PC-3 (cell line): ENCODE results near the gene ILRUN. TPM values are rescaled to one million over a fixed set of nuclear protein-coding genes. Genes with fewer than 3 reads are reported as not detected.
"Not testable (repeated sequence)": the region's sequence is repeated elsewhere in the genome, so short reads cannot be mapped to it uniquely, and the experiment has no call there.

Source experiments
- ATAC-seq: fragments of 200-7000 bp; cut with Tn5 transposase; 2 replicates; pipeline ENCODE4 v1.9.1; 2020; ENCODE audit warnings: mild to moderate bottlenecking, moderate library complexity
- BruUV-seq: library from RNA; stranded (reverse); fragments of 400-500 nt; replicated peaks from 2 replicates; lab custom pipeline; 2021; lab: Mats Ljungman, UMichigan
- CTCF ChIA-PET: fragments of 300-600 bp; sonication (Branson Sonifier 250); formaldehyde crosslinking; loops from one replicate; lab custom pipeline; 2022; ENCODE audit warnings: antibody characterized with exemption; lab: Charles Lee
- POLR2A ChIA-PET: fragments of 300-600 bp; sonication (Branson Sonifier 250); formaldehyde crosslinking; loops from one replicate; lab custom pipeline; 2022; ENCODE audit warnings: antibody characterized with exemption; ENCODE audit not compliant: unreplicated experiment; lab: Charles Lee
- DNase-seq: peaks from one replicate; pipeline ENCODE4 v3.0.0-alpha.2; 2015
- H2AFZ ChIP-seq: fragments of 300-600 bp; sonication (generic); 2 replicates; pipeline ENCODE4 v1.6.0; 2016; ENCODE audit warnings: antibody characterized with exemption, low read length
- H3F3A ChIP-seq: fragments of 300-600 bp; sonication (generic); one replicate; pipeline ENCODE4 v1.6.0; 2017; ENCODE audit warnings: antibody characterized with exemption, low read length, control low read depth, mild to moderate bottlenecking; ENCODE audit not compliant: unreplicated experiment
- H3K27ac ChIP-seq: fragments of 300-600 bp; sonication (generic); 2 replicates; pipeline ENCODE4 v1.5.1; 2016; ENCODE audit warnings: mild to moderate bottlenecking, low read length
- H3K27me3 ChIP-seq: fragments of 300-600 bp; sonication (generic); 2 replicates; pipeline ENCODE4 v1.6.1; 2016; ENCODE audit warnings: low read length, mixed read lengths
- H3K36me3 ChIP-seq: fragments of 300-600 bp; sonication (generic); 2 replicates; pipeline ENCODE4 v1.6.1; 2016; ENCODE audit warnings: low read depth, mixed run types, low read length, mixed read lengths
- H3K4me1 ChIP-seq: fragments of 300-600 bp; sonication (generic); 2 replicates; pipeline ENCODE4 v1.5.1; 2016; ENCODE audit warnings: low read length; ENCODE audit not compliant: insufficient read depth
- H3K4me2 ChIP-seq: fragments of 300-600 bp; sonication (generic); 2 replicates; pipeline ENCODE4 v1.6.0; 2016; ENCODE audit warnings: low read length
- H3K4me3 ChIP-seq: fragments of 300-600 bp; sonication (generic); 2 replicates; pipeline ENCODE4 v1.5.1; 2016; ENCODE audit warnings: mild to moderate bottlenecking, low read length, mixed read lengths
- H3K79me2 ChIP-seq: fragments of 300-600 bp; sonication (generic); 2 replicates; pipeline ENCODE4 v1.6.1; 2017; ENCODE audit warnings: low read length, mixed read lengths
- H3K9ac ChIP-seq: fragments of 300-600 bp; sonication (generic); 2 replicates; pipeline ENCODE4 v1.6.0; 2016; ENCODE audit warnings: mild to moderate bottlenecking, low read length
- H3K9me2 ChIP-seq: fragments of 300-600 bp; sonication (generic); replicated peaks from 2 replicates; pipeline ENCODE4 v1.6.1; 2016; ENCODE audit warnings: mixed run types, low read length, mixed read lengths
- H3K9me3 ChIP-seq: fragments of 300-600 bp; sonication (generic); 2 replicates; pipeline ENCODE4 v1.6.1; 2016; ENCODE audit warnings: low read length, mixed read lengths
- H4K20me1 ChIP-seq: fragments of 300-600 bp; sonication (generic); 2 replicates; pipeline ENCODE4 v1.6.1; 2016; ENCODE audit warnings: low read length, mixed read lengths
- EZH2 ChIP-seq: fragments of 300-600 bp; sonication (generic); IDR thresholded peaks from one replicate; pipeline ENCODE4 v1.6.1; 2017; ENCODE audit warnings: antibody characterized with exemption, mild to moderate bottlenecking, low read length; ENCODE audit not compliant: unreplicated experiment
- EZH2phosphoT487 ChIP-seq: fragments of 300-600 bp; sonication (generic); IDR thresholded peaks from 2 replicates; pipeline ENCODE4 v1.6.1; 2018; ENCODE audit warnings: mild to moderate bottlenecking, antibody characterized with exemption, low read length, borderline replicate concordance
- intact Hi-C: fragments of 100-400 bp; cut with micrococcal nuclease; formaldehyde crosslinking; loops from 2 replicates; pipeline ENCODE4 v1.9.0; 2023
- total RNA-seq: library from RNA; depleted of rRNA; stranded (reverse); fragments of >200 nt; gene quantifications from 2 replicates; pipeline ENCODE4 v1.2.3, GENCODE V29; 2014
- TF ChIP-seq, protein P1 (sequence below): fragments of 300-600 bp; sonication (generic); conservative IDR thresholded peaks from 2 replicates; pipeline ENCODE4 v1.5.1; 2017; ENCODE audit warnings: antibody characterized with exemption, low read depth, mild to moderate bottlenecking, low read length

ILRUN gene
- total RNA-seq, 1 experiment from 2014 or later: 54.8 TPM

DNA sequence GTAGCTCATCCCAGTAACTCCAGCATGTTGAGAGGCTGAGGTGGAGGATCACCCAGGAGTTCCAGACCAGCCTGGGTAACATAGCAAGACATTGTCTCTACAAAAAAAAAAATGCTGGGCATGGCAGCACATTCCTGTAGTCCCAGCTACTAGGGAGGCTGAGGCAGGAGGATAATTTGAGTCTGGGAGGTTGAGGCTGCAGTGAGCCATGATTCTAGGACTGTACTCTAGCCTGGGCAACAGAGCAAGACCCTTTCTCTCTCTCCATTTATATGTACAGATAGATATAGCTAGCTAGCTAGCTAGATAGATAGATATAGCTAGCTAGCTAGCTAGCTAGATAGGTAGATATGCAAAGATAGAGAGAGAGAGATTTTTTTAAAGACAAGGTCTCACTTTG is 20.4 kb downstream of the ILRUN start:
- DNase-seq: no peak
- Histone ChIP-seq H3K4me2 (no peak overlapping the region), H3K79me2 (peaks cover 95% of the 10 kb centered on the region), H3K9me2 (no peaks in the 10 kb centered on the region), H2AFZ (no peak overlapping the region), H3K4me1 (peaks cover 14% of the 10 kb centered on the region), H3F3A (no peaks in the 10 kb centered on the region), H3K27me3 (no peaks in the 10 kb centered on the region), H3K36me3 (no peaks in the 10 kb centered on the region), H3K9me3 (no peaks in the 10 kb centered on the region), H3K27ac (no peak overlapping the region), H3K4me3 (no peak overlapping the region), H4K20me1 (no peaks in the 10 kb centered on the region), H3K9ac (no peak overlapping the region)
- ATAC-seq: no peak
- ChIA-PET CTCF (no interaction called here), POLR2A (interaction anchor here (0.6 kb wide), 1 partner anchor 432 kb away, joined by 7 read pairs; no protein-coding TSS in a partner anchor)
- BruUV-seq: no TSS peak
- intact Hi-C loops: no loop called here
- no peak for TF ChIP-seq EZH2phosphoT487
- TF ChIP-seq, protein P1, sequence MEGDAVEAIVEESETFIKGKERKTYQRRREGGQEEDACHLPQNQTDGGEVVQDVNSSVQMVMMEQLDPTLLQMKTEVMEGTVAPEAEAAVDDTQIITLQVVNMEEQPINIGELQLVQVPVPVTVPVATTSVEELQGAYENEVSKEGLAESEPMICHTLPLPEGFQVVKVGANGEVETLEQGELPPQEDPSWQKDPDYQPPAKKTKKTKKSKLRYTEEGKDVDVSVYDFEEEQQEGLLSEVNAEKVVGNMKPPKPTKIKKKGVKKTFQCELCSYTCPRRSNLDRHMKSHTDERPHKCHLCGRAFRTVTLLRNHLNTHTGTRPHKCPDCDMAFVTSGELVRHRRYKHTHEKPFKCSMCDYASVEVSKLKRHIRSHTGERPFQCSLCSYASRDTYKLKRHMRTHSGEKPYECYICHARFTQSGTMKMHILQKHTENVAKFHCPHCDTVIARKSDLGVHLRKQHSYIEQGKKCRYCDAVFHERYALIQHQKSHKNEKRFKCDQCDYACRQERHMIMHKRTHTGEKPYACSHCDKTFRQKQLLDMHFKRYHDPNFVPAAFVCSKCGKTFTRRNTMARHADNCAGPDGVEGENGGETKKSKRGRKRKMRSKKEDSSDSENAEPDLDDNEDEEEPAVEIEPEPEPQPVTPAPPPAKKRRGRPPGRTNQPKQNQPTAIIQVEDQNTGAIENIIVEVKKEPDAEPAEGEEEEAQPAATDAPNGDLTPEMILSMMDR: no peak
- TF ChIP-seq EZH2: no peak

- POLR2A ChIA-PET: not testable (repeated sequence)
Observed at GRCh38 chr6:34674930-34675329, 21.6 kb downstream of the ILRUN start.

GRCh38 chr6:34674268-34674639 is 22.3 kb downstream of the ILRUN start:
- no peaks in the 10 kb centered on the region for H4K20me1 ChIP-seq
- ATAC-seq (no peak), DNase-seq (no peak)
- peaks cover 96% of the 10 kb centered on the region for H3K79me2 ChIP-seq
- H3K9me3 ChIP-seq: no peaks in the 10 kb centered on the region
- H3K4me2 ChIP-seq: no peak overlapping the region
- CTCF ChIA-PET: no interaction called here
- POLR2A ChIA-PET: interaction anchor here (0.6 kb wide), 1 partner anchor 47 kb away, joined by 5 read pairs; no protein-coding TSS in a partner anchor
- no peak overlapping the region for H3K27ac ChIP-seq
- no peaks in the 10 kb centered on the region for H3K27me3 ChIP-seq
- no peak overlapping the region for H2AFZ ChIP-seq
- H3K4me1 ChIP-seq: peaks cover 9% of the 10 kb centered on the region; the same call in 1 of the 2 replicates
- H3F3A ChIP-seq: no peaks in the 10 kb centered on the region
- TF ChIP-seq, protein P1: no peak
- TF ChIP-seq EZH2phosphoT487: no peak
- TF ChIP-seq EZH2: no peak
- H3K9ac ChIP-seq: no peak overlapping the region
- intact Hi-C loops: no loop called here
- no TSS peak for BruUV-seq
- no peaks in the 10 kb centered on the region for H3K9me2 ChIP-seq
- no peak overlapping the region for H3K4me3 ChIP-seq
- no peaks in the 10 kb centered on the region; the same call in 1 of the 2 replicates for H3K36me3 ChIP-seq

More at GRCh38 chr6:34674930-34675329, 21.6 kb downstream of the ILRUN start:
- H3K9me3 ChIP-seq, H4K20me1 ChIP-seq, intact Hi-C loops, CTCF ChIA-PET, H3F3A ChIP-seq, H3K9ac ChIP-seq, BruUV-seq, H3K4me1 ChIP-seq, H2AFZ ChIP-seq, H3K27me3 ChIP-seq, H3K4me2 ChIP-seq, DNase-seq, H3K9me2 ChIP-seq, H3K4me3 ChIP-seq, H3K36me3 ChIP-seq, ATAC-seq, H3K27ac ChIP-seq: not testable (repeated sequence)
- peaks cover 96% of the 10 kb centered on the region for H3K79me2 ChIP-seq
